HepG2 (cell line): ENCODE data around the gene QDPR. TPM values are rescaled to one million over a fixed set of nuclear protein-coding genes. Genes with fewer than 3 reads are reported as not detected.

Source experiments
- GZF1 ChIP-seq: sonication (generic); formaldehyde crosslinking; IDR thresholded peaks from 2 replicates; pipeline ENCODE4 v1.5.1; 2020; ENCODE audit warnings: mild to moderate bottlenecking, missing genetic modification reagents
- NFIB ChIP-seq: sonication (generic); formaldehyde crosslinking; IDR thresholded peaks from 2 replicates; pipeline ENCODE4 v1.9.0; 2021; ENCODE audit warnings: missing genetic modification reagents, mild to moderate bottlenecking, borderline replicate concordance
- RXRB ChIP-seq: IDR thresholded peaks from 2 replicates; pipeline ENCODE4 v1.6.1; 2016; ENCODE audit warnings: borderline replicate concordance, missing genetic modification reagents, missing compliant biosample characterization
- SP140L ChIP-seq: sonication (generic); formaldehyde crosslinking; IDR thresholded peaks from 2 replicates; pipeline ENCODE4 v1.4.0; 2020; ENCODE audit warnings: missing genetic modification reagents, borderline replicate concordance
- STAG1 ChIP-seq: sonication (generic); formaldehyde crosslinking; IDR thresholded peaks from 2 replicates; pipeline ENCODE4 v1.4.0; 2020; ENCODE audit warnings: missing genetic modification reagents
- TCF7 ChIP-seq: sonication (generic); IDR thresholded peaks from 2 replicates; pipeline ENCODE4 v1.6.1; 2016; ENCODE audit warnings: antibody characterized with exemption, low read depth
- TEAD3 ChIP-seq: optimal IDR thresholded peaks from 2 replicates; pipeline ENCODE3; 2016; ENCODE audit warnings: borderline replicate concordance
- THAP11 ChIP-seq: IDR thresholded peaks from 2 replicates; pipeline ENCODE4 v1.6.1; 2016; ENCODE audit warnings: missing biosample characterization, missing genetic modification reagents
- ZFY ChIP-seq: sonication (generic); formaldehyde crosslinking; IDR thresholded peaks from 2 replicates; pipeline ENCODE4 v1.4.0; 2020; ENCODE audit warnings: missing genetic modification reagents
- ZNF225 ChIP-seq: sonication (generic); formaldehyde crosslinking; IDR thresholded peaks from 2 replicates; pipeline ENCODE4 v1.4.0; 2020; ENCODE audit warnings: mild to moderate bottlenecking, missing genetic modification reagents
- ZNF547 ChIP-seq: sonication (generic); formaldehyde crosslinking; IDR thresholded peaks from 2 replicates; pipeline ENCODE4 v1.5.1; 2020; ENCODE audit warnings: mild to moderate bottlenecking, missing genetic modification reagents
- ZNF746 ChIP-seq: sonication (generic); formaldehyde crosslinking; IDR thresholded peaks from 2 replicates; pipeline ENCODE4 v1.8.0; 2022; ENCODE audit warnings: mild to moderate bottlenecking, missing genetic modification reagents
- polyA plus RNA-seq, 8 experiments: library from polyadenylated mRNA; depleted of rRNA in 3 of 8; stranded (reverse) in 7 of 8; unstranded in 1 of 8; fragments of >200 nt; fragmentation: Illumina TruSeq in 4 of 8; extraction: Trizol in 4 of 8; gene quantifications; 2 replicates each; pipeline versions ENCODE4 v1.2.1 to v1.2.3, GENCODE V29; 2011 to 2016; ENCODE audit warnings: low read depth in 4 of 8, missing spikeins in 1 of 8, mixed read lengths in 1 of 8; ENCODE audit not compliant: insufficient read depth in 1 of 8
- total RNA-seq, 5 experiments: library from RNA; depleted of rRNA; stranded (reverse); fragments of >200 nt; fragmentation: Illumina TruSeq; extraction: Trizol; gene quantifications; 2 replicates each; pipeline ENCODE4 v1.2.3, GENCODE V29; 2016; ENCODE audit warnings: low read depth in 1 of 5
- TF ChIP-seq, protein P1 (sequence below): sonication (generic); formaldehyde crosslinking; IDR thresholded peaks from 2 replicates; pipeline ENCODE4 v1.5.0; 2020; ENCODE audit warnings: mild to moderate bottlenecking, missing genetic modification reagents, borderline replicate concordance
- TF ChIP-seq, protein P2 (sequence below): IDR thresholded peaks from 2 replicates; pipeline ENCODE4 v1.6.1; 2018; ENCODE audit warnings: missing genetic modification reagents, mild to moderate bottlenecking, missing compliant biosample characterization
- TF ChIP-seq, protein P3 (sequence below): sonication (generic); formaldehyde crosslinking; IDR thresholded peaks from 2 replicates; pipeline ENCODE4 v1.4.0; 2020; ENCODE audit warnings: missing genetic modification reagents, borderline replicate concordance
- TF ChIP-seq, protein P4 (sequence below): IDR thresholded peaks from 2 replicates; pipeline ENCODE4 v1.6.1; 2012; ENCODE audit warnings: low read length, improper control_type of control experiment
- TF ChIP-seq, protein P5 (sequence below): sonication (generic); formaldehyde crosslinking; IDR thresholded peaks from 2 replicates; pipeline ENCODE4 v1.9.0; 2022; ENCODE audit warnings: missing genetic modification reagents, mild to moderate bottlenecking, borderline replicate concordance

QDPR gene
- total and polyA plus RNA-seq, 2 of the 13 experiments (the other 11 are each of a cell fraction or from before 2014, with no cell fraction given), result 9.9 to 95.5 TPM

DNA sequence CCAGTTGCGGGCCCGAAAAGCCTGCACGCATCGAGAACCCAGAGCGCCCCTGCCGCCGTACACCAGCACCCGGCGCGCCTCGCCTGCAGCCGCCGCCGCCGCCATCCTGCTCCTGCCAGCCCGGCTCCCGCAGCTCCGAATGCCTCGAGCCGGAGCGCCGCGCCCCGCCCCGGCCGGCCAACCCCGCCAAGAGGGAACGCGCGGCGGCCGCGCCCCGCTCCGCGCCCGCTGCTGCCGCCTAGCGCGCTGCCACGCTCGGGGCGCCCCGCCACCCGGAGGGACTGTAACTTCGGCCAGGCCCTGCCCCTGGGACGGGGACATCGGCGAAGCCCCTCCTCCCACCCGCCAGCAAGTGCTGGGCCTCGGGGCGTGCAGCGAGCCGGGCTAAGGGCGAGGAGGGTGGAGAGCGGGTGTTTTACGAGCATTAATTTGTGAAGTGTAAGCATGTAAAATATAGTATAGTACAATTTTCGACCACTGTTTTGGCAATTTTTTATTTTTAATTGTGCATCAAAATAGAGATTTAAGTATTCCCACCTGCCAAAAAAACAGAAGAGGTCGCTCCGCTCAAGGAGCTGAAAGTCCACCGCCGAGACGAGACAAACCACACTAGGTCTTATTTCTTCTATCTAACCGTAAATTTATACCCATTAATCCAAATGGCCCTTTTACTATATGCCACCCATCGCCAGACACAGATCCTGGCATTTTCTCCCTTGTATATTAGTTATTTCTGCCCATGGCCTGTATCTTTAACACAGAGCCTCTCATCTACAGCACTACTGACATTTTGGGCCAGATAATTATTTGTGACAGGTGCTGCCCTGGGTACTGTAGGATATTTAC is at the start of gene QDPR (continued):
- TF ChIP-seq, protein P1, sequence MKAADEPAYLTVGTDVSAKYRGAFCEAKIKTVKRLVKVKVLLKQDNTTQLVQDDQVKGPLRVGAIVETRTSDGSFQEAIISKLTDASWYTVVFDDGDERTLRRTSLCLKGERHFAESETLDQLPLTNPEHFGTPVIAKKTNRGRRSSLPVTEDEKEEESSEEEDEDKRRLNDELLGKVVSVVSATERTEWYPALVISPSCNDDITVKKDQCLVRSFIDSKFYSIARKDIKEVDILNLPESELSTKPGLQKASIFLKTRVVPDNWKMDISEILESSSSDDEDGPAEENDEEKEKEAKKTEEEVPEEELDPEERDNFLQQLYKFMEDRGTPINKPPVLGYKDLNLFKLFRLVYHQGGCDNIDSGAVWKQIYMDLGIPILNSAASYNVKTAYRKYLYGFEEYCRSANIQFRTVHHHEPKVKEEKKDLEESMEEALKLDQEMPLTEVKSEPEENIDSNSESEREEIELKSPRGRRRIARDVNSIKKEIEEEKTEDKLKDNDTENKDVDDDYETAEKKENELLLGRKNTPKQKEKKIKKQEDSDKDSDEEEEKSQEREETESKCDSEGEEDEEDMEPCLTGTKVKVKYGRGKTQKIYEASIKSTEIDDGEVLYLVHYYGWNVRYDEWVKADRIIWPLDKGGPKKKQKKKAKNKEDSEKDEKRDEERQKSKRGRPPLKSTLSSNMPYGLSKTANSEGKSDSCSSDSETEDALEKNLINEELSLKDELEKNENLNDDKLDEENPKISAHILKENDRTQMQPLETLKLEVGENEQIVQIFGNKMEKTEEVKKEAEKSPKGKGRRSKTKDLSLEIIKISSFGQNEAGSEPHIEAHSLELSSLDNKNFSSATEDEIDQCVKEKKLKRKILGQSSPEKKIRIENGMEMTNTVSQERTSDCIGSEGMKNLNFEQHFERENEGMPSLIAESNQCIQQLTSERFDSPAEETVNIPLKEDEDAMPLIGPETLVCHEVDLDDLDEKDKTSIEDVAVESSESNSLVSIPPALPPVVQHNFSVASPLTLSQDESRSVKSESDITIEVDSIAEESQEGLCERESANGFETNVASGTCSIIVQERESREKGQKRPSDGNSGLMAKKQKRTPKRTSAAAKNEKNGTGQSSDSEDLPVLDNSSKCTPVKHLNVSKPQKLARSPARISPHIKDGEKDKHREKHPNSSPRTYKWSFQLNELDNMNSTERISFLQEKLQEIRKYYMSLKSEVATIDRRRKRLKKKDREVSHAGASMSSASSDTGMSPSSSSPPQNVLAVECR (CRISPR knock-in tag), result no peak; the same call in 1 of the 2 replicates
- TF ChIP-seq ZNF225 (CRISPR knock-in tag) (no peak; the same call in 1 of the 2 replicates), TEAD3 (CRISPR knock-in tag) (peak; percentile 33), GZF1 (CRISPR knock-in tag) (no peak), ZNF547 (peak; percentile 73), ZFY (CRISPR knock-in tag) (peak; percentile 59), ZNF746 (no peak), THAP11 (peak; percentile 62; the same call in 1 of the 2 replicates), SP140L (no peak), RXRB (CRISPR knock-in tag) (peak; percentile 45; the same call in 1 of the 2 replicates), NFIB (CRISPR knock-in tag) (no peak), TCF7 (no peak), STAG1 (CRISPR knock-in tag) (peak; percentile 10)
- TF ChIP-seq, protein P2, sequence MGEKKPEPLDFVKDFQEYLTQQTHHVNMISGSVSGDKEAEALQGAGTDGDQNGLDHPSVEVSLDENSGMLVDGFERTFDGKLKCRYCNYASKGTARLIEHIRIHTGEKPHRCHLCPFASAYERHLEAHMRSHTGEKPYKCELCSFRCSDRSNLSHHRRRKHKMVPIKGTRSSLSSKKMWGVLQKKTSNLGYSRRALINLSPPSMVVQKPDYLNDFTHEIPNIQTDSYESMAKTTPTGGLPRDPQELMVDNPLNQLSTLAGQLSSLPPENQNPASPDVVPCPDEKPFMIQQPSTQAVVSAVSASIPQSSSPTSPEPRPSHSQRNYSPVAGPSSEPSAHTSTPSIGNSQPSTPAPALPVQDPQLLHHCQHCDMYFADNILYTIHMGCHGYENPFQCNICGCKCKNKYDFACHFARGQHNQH (CRISPR knock-in tag), result no peak
- TF ChIP-seq, protein P3, sequence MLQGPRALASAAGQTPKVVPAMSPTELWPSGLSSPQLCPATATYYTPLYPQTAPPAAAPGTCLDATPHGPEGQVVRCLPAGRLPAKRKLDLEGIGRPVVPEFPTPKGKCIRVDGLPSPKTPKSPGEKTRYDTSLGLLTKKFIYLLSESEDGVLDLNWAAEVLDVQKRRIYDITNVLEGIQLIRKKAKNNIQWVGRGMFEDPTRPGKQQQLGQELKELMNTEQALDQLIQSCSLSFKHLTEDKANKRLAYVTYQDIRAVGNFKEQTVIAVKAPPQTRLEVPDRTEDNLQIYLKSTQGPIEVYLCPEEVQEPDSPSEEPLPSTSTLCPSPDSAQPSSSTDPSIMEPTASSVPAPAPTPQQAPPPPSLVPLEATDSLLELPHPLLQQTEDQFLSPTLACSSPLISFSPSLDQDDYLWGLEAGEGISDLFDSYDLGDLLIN (CRISPR knock-in tag), result no peak
- TF ChIP-seq, protein P4, sequence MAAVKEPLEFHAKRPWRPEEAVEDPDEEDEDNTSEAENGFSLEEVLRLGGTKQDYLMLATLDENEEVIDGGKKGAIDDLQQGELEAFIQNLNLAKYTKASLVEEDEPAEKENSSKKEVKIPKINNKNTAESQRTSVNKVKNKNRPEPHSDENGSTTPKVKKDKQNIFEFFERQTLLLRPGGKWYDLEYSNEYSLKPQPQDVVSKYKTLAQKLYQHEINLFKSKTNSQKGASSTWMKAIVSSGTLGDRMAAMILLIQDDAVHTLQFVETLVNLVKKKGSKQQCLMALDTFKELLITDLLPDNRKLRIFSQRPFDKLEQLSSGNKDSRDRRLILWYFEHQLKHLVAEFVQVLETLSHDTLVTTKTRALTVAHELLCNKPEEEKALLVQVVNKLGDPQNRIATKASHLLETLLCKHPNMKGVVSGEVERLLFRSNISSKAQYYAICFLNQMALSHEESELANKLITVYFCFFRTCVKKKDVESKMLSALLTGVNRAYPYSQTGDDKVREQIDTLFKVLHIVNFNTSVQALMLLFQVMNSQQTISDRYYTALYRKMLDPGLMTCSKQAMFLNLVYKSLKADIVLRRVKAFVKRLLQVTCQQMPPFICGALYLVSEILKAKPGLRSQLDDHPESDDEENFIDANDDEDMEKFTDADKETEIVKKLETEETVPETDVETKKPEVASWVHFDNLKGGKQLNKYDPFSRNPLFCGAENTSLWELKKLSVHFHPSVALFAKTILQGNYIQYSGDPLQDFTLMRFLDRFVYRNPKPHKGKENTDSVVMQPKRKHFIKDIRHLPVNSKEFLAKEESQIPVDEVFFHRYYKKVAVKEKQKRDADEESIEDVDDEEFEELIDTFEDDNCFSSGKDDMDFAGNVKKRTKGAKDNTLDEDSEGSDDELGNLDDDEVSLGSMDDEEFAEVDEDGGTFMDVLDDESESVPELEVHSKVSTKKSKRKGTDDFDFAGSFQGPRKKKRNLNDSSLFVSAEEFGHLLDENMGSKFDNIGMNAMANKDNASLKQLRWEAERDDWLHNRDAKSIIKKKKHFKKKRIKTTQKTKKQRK, result no peak
- TF ChIP-seq, protein P5, sequence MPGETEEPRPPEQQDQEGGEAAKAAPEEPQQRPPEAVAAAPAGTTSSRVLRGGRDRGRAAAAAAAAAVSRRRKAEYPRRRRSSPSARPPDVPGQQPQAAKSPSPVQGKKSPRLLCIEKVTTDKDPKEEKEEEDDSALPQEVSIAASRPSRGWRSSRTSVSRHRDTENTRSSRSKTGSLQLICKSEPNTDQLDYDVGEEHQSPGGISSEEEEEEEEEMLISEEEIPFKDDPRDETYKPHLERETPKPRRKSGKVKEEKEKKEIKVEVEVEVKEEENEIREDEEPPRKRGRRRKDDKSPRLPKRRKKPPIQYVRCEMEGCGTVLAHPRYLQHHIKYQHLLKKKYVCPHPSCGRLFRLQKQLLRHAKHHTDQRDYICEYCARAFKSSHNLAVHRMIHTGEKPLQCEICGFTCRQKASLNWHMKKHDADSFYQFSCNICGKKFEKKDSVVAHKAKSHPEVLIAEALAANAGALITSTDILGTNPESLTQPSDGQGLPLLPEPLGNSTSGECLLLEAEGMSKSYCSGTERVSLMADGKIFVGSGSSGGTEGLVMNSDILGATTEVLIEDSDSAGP (CRISPR knock-in tag), result no peak; the same call in 1 of the 2 replicates
